ENCODE measurements around the gene FABP2. TPM values are rescaled to one million over a fixed set of nuclear protein-coding genes. Genes with fewer than 3 reads are reported as not detected.

FABP2 gene
- total and polyA plus RNA-seq, 2 experiments from 2014 or later: not detected

- TF ChIP-seq POLR2AphosphoS5 (IDR thresholded peaks at IDR 0.05; ENCODE audit: low read depth): no peak
- TF ChIP-seq REST (IDR thresholded peaks at IDR 0.05; ENCODE audit: unreplicated experiment): no peak
- TF ChIP-seq EZH2 (IDR thresholded peaks at IDR 0.05; ENCODE audit: low read depth, unreplicated experiment): no peak
Measured at GRCh38 chr4:119304431-119304830, 17.5 kb downstream of the FABP2 start (continued).

- H3K9me3 Mint-ChIP-seq: no peaks in the 10 kb centered on the region
- H3K27ac Mint-ChIP-seq: no peak overlapping the region
- no peak for TF ChIP-seq REST (IDR thresholded peaks at IDR 0.05; ENCODE audit: unreplicated experiment)
- no peak for TF ChIP-seq CREB1 (CRISPR knock-in tag; IDR thresholded peaks at IDR 0.05; ENCODE audit: low read depth)
- Histone ChIP-seq H3K4me3 (no peak overlapping the region), H3K4me2 (no peak overlapping the region), H4K20me1 (replicated peaks; ENCODE audit: insufficient read depth) (no peaks in the 10 kb centered on the region), H3F3A (replicated peaks; ENCODE audit: low read depth) (no peaks in the 10 kb centered on the region), H3K79me2 (replicated peaks; ENCODE audit: insufficient read depth) (peaks cover 11% of the 10 kb centered on the region), H3K27me3 (ENCODE audit: insufficient read depth) (no peaks in the 10 kb centered on the region), H2AFZ (no peak overlapping the region), H3K36me3 (ENCODE audit: insufficient read depth) (no peaks in the 10 kb centered on the region), H3K9me2 (ENCODE audit: insufficient read depth) (no peaks in the 10 kb centered on the region), H3K27ac (ENCODE audit: low read depth) (no peak overlapping the region), H3K4me1 (ENCODE audit: insufficient read depth) (peaks cover 3% of the 10 kb centered on the region; the same call in 1 of the 2 replicates)
- DNase-seq (ENCODE audit: low spot score): no peak
- peaks cover 4% of the 10 kb centered on the region for H3K36me3 Mint-ChIP-seq (ENCODE audit: low read depth)
- peaks cover 21% of the 10 kb centered on the region for H3K27me3 Mint-ChIP-seq (ENCODE audit: insufficient read depth, low read depth, poor library complexity)
- H3K4me3 Mint-ChIP-seq: no peak overlapping the region
- H3K4me1 Mint-ChIP-seq: peaks cover 10% of the 10 kb centered on the region
- no peak for ATAC-seq
Measured at GRCh38 chr4:119303587-119304305, 18.2 kb downstream of the FABP2 start.
